HG03108 (cell line): ENCODE results near the gene C19orf33.
"Not testable (repeated sequence)": the region's sequence is repeated elsewhere in the genome, so short reads cannot be mapped to it uniquely, and the experiment has no call there.

Experiments
- ATAC-seq: cut with Tn5 transposase; IDR thresholded peaks from one replicate; pipeline ENCODE4 v1.9.1; 2021; ENCODE audit warnings: moderate library complexity; ENCODE audit not compliant: unreplicated experiment

C19orf33 gene

GRCh38 chr19:38336638-38337359, 32.7 kb downstream of the C19orf33 start:
- peak; percentile 44 for ATAC-seq

GRCh38 chr19:38337360-38337653, 33.3 kb downstream of the C19orf33 start:
- ATAC-seq = no peak

GRCh38 chr19:38339011-38339410, 35.0 kb downstream of the C19orf33 start:
- ATAC-seq = not testable (repeated sequence)

- no peak for ATAC-seq
Observed at GRCh38 chr19:38340927-38341326, 36.9 kb downstream of the C19orf33 start.

- ATAC-seq = no peak
Observed at GRCh38 chr19:38346837-38347236, 42.8 kb downstream of the C19orf33 start.

- ATAC-seq = no peak
Observed at GRCh38 chr19:38350883-38351282, 46.8 kb downstream of the C19orf33 start.

- ATAC-seq = no peak
Observed at GRCh38 chr19:38351865-38352395, 47.9 kb downstream of the C19orf33 start.

- no peak for ATAC-seq
Observed at GRCh38 chr19:38352611-38353010, 48.6 kb downstream of the C19orf33 start.
